HCT116 (cell line): ENCODE measurements around the gene TGFBR3. TPM values are rescaled to one million over a fixed set of nuclear protein-coding genes. Genes with fewer than 3 reads are reported as not detected.

Experiments used
- ATAC-seq: fragments of 200-7000 bp; cut with Tn5 transposase; 2 replicates; pipeline ENCODE4 v1.9.1; 2020; ENCODE audit warnings: mild to moderate bottlenecking, moderate library complexity
- BruUV-seq: library from RNA; stranded (reverse); fragments of 400-500 nt; replicated peaks from 2 replicates; lab custom pipeline; 2021; lab: Mats Ljungman, UMichigan
- CTCF ChIA-PET: fragments of 300-600 bp; sonication (Branson Sonifier 250); formaldehyde crosslinking; loops from one replicate; lab custom pipeline; 2021; ENCODE audit warnings: antibody characterized with exemption; lab: Charles Lee
- POLR2A ChIA-PET: fragments of 300-600, 350-600 bp; sonication (Branson Sonifier 250); formaldehyde crosslinking; loops from one replicate; lab custom pipeline; 2021; ENCODE audit warnings: antibody characterized with exemption; lab: Charles Lee
- RAD21 ChIA-PET, 2 experiments: fragments of 300-600 bp; sonication (Branson Sonifier 250); formaldehyde crosslinking; loops; one replicate each; lab custom pipeline; 2023; ENCODE audit warnings: low total read pairs in 2 of 2; ENCODE audit not compliant: uncharacterized antibody in 2 of 2, unreplicated experiment in 2 of 2, low non-redundant PET in 1 of 2; lab: Charles Lee
- DNase-seq: peaks from one replicate; pipeline ENCODE4 v3.0.0-alpha.2; 2010; ENCODE audit warnings: low read depth, low spot score
- H2AFZ ChIP-seq: fragments of 200-600 bp; shearing (Covaris generic), sonication (generic); 2 replicates; pipeline ENCODE4 v1.6.1; 2017; ENCODE audit warnings: low read depth, mixed run types, mixed read lengths, antibody characterized with exemption, low read length; ENCODE audit not compliant: poor library complexity, severe bottlenecking
- H3K27ac ChIP-seq: 2 replicates; pipeline ENCODE4 v1.5.1; 2012; ENCODE audit warnings: low read depth, low read length
- H3K27me3 ChIP-seq: fragments of 200-600 bp; sonication (generic); 2 replicates; pipeline ENCODE4 v1.6.1; 2016; ENCODE audit warnings: mixed run types, low read length, mixed read lengths; ENCODE audit not compliant: insufficient read depth
- H3K36me3 ChIP-seq, 2 experiments: fragments of 200-500 bp in 1 of 2; fragments of 200-600 bp in 1 of 2; sonication (Bioruptor generic) in 1 of 2; sonication (generic) in 1 of 2; 2 replicates each; pipeline versions ENCODE4 v1.5.1 to v1.6.1; 2014 to 2016; ENCODE audit warnings: low read length in 2 of 2, inconsistent platforms in 1 of 2, mixed read lengths in 1 of 2, mixed run types in 1 of 2; ENCODE audit not compliant: insufficient read depth in 2 of 2, control insufficient read depth in 1 of 2
- H3K4me1 ChIP-seq, 2 experiments: fragments of 200-600 bp in 1 of 2; sonication (generic) in 1 of 2; 2 replicates each; pipeline versions ENCODE4 v1.5.1 to v1.6.1; 2012 to 2017; ENCODE audit warnings: low read length in 2 of 2, inconsistent platforms in 1 of 2, mild to moderate bottlenecking in 1 of 2, mixed read lengths in 1 of 2, mixed run types in 1 of 2, moderate library complexity in 1 of 2; ENCODE audit not compliant: insufficient read depth in 2 of 2, control insufficient read depth in 1 of 2
- H3K4me2 ChIP-seq: fragments of 200-600 bp; sonication (generic); 2 replicates; pipeline ENCODE4 v1.6.1; 2017; ENCODE audit warnings: mixed run types, low read length, mixed read lengths
- H3K4me3 ChIP-seq, 2 experiments: fragments of 200-600 bp in 1 of 2; sonication (generic) in 1 of 2; replicated peaks in 1 of 2; 2 replicates each; pipeline ENCODE4 v1.5.1; 2011 to 2016; ENCODE audit warnings: low read length in 2 of 2, control low read depth in 1 of 2, low read depth in 1 of 2, mild to moderate bottlenecking in 1 of 2, mixed read lengths in 1 of 2, mixed run types in 1 of 2
- H3K79me2 ChIP-seq: fragments of 200-600 bp; sonication (generic); 2 replicates; pipeline ENCODE4 v1.6.1; 2017; ENCODE audit warnings: mild to moderate bottlenecking, mixed run types, low read length, moderate library complexity, mixed read lengths; ENCODE audit not compliant: insufficient read depth
- H3K9ac ChIP-seq: fragments of 200-600 bp; sonication (generic); 2 replicates; pipeline ENCODE4 v1.6.1; 2016; ENCODE audit warnings: low read length, mixed read lengths
- H3K9me2 ChIP-seq: fragments of 200-600 bp; sonication (generic), shearing (Covaris generic); 2 replicates; pipeline ENCODE4 v1.6.1; 2017; ENCODE audit warnings: mixed run types, mild to moderate bottlenecking, moderate library complexity; ENCODE audit not compliant: insufficient read depth
- H3K9me3 ChIP-seq, 2 experiments: fragments of 200-500 bp in 1 of 2; fragments of 200-600 bp in 1 of 2; sonication (Bioruptor generic) in 1 of 2; sonication (generic) in 1 of 2; 2 replicates each; pipeline ENCODE4 v1.6.1; 2014 to 2017; ENCODE audit warnings: low read length in 2 of 2, mixed read lengths in 2 of 2, inconsistent platforms in 1 of 2, low read depth in 1 of 2, mild to moderate bottlenecking in 1 of 2, mixed run types in 1 of 2, moderate library complexity in 1 of 2; ENCODE audit not compliant: control insufficient read depth in 1 of 2, insufficient read depth in 1 of 2
- H4K20me1 ChIP-seq: fragments of 200-600 bp; sonication (generic), shearing (Covaris generic); 2 replicates; pipeline ENCODE4 v1.6.1; 2017; ENCODE audit warnings: mixed run types, mild to moderate bottlenecking, moderate library complexity; ENCODE audit not compliant: insufficient read depth
- ATF3 ChIP-seq: IDR thresholded peaks from 2 replicates; pipeline ENCODE4 v1.6.1; 2012
- CBX3 ChIP-seq: IDR thresholded peaks from 2 replicates; pipeline ENCODE4 v1.6.1; 2012; ENCODE audit warnings: low read depth
- CTCF ChIP-seq, 3 experiments: fragments of 200-600 bp in 1 of 3; sonication (generic) in 1 of 3; IDR thresholded peaks in 2 of 3; conservative IDR thresholded peaks in 1 of 3; 2 replicates each; pipeline ENCODE4 v1.5.1; 2012 to 2017; ENCODE audit warnings: low read depth in 2 of 3, low read length in 2 of 3, antibody characterized with exemption in 1 of 3, borderline replicate concordance in 1 of 3, control low read depth in 1 of 3, mild to moderate bottlenecking in 1 of 3, mixed read lengths in 1 of 3, mixed run types in 1 of 3, moderate library complexity in 1 of 3; ENCODE audit not compliant: insufficient read depth in 1 of 3
- EGR1 ChIP-seq: IDR thresholded peaks from 2 replicates; pipeline ENCODE4 v1.6.1; 2012; ENCODE audit warnings: low read depth
- EZH2 ChIP-seq: fragments of 200-600 bp; sonication (generic); IDR thresholded peaks from 2 replicates; pipeline ENCODE4 v1.6.1; 2017; ENCODE audit warnings: antibody characterized with exemption, mixed run types
- EZH2phosphoT487 ChIP-seq: fragments of 200-600 bp; IDR thresholded peaks from 2 replicates; pipeline ENCODE4 v1.6.1; 2018; ENCODE audit warnings: antibody characterized with exemption, borderline replicate concordance
- FOSL1 ChIP-seq: IDR thresholded peaks from 2 replicates; pipeline ENCODE4 v1.6.1; 2012; ENCODE audit warnings: low read depth
- JUND ChIP-seq: IDR thresholded peaks from 2 replicates; pipeline ENCODE4 v1.6.1; 2012
- POLR2A ChIP-seq: IDR thresholded peaks from 2 replicates; pipeline ENCODE4 v1.7.0; 2011; ENCODE audit warnings: borderline replicate concordance; ENCODE audit not compliant: insufficient read depth, insufficient read length; ENCODE audit errors: extremely low read depth
- POLR2AphosphoS5 ChIP-seq: IDR thresholded peaks from 2 replicates; pipeline ENCODE4 v1.6.1; 2011; ENCODE audit warnings: mild to moderate bottlenecking, low read depth, low read length, moderate library complexity
- SIN3A ChIP-seq: IDR thresholded peaks from 2 replicates; pipeline ENCODE4 v1.6.1; 2012; ENCODE audit warnings: low read depth
- SP1 ChIP-seq: IDR thresholded peaks from 2 replicates; pipeline ENCODE4 v1.6.1; 2012; ENCODE audit warnings: low read depth
- SRF ChIP-seq: IDR thresholded peaks from 2 replicates; pipeline ENCODE4 v1.6.1; 2012; ENCODE audit warnings: low read depth
- TCF7L2 ChIP-seq: IDR thresholded peaks from 2 replicates; pipeline ENCODE4 v1.7.0; 2011; ENCODE audit warnings: borderline replicate concordance, inconsistent platforms; ENCODE audit not compliant: insufficient read depth, insufficient read length; ENCODE audit errors: extremely low read depth
- YY1 ChIP-seq: IDR thresholded peaks from 2 replicates; pipeline ENCODE4 v1.6.1; 2011; ENCODE audit warnings: low read length, low read depth, moderate library complexity, mild to moderate bottlenecking; ENCODE audit not compliant: insufficient replicate concordance; ENCODE audit errors: extremely low read depth
- ZBTB33 ChIP-seq: IDR thresholded peaks from 2 replicates; pipeline ENCODE4 v1.6.1; 2011; ENCODE audit warnings: mild to moderate bottlenecking, low read length, moderate library complexity; ENCODE audit not compliant: insufficient replicate concordance; ENCODE audit errors: extremely low read depth
- ZFX ChIP-seq: fragments of 450-650 bp; IDR thresholded peaks from 2 replicates; pipeline ENCODE4 v1.6.1; 2017
- ZNF274 ChIP-seq: fragments of 200-500 bp; sonication (Bioruptor generic); IDR thresholded peaks from 2 replicates; pipeline ENCODE4 v1.6.1; 2014; ENCODE audit warnings: mild to moderate bottlenecking, low read depth, low read length, inconsistent platforms
- intact Hi-C: fragments of 100-400 bp; cut with micrococcal nuclease; formaldehyde crosslinking; loops from 2 replicates; pipeline ENCODE4 v1.10.0; 2022
- total RNA-seq: library from RNA; stranded (reverse); gene quantifications from one replicate; pipeline ENCODE4 v1.2.1, GENCODE V29; 2021; ENCODE audit not compliant: unreplicated experiment
- TF ChIP-seq, protein P1 (sequence below): IDR thresholded peaks from 2 replicates; pipeline ENCODE4 v1.6.1; 2012; ENCODE audit warnings: low read depth
- TF ChIP-seq, protein P2 (sequence below): IDR thresholded peaks from 2 replicates; pipeline ENCODE4 v1.6.1; 2012

Gene TGFBR3
- total RNA-seq, 1 experiment from 2014 or later = 7.1 TPM

GRCh38 chr1:91778964-91779363 lies 107.0 kb downstream of the TGFBR3 start:
- no peaks in the 10 kb centered on the region for H3K4me1 ChIP-seq
- intact Hi-C loops = no loop called here
- H3K36me3 ChIP-seq = no peaks in the 10 kb centered on the region
- ChIA-PET RAD21 (no interaction called here), POLR2A (no interaction called here), CTCF (no interaction called here)
- H3K27ac ChIP-seq = no peak overlapping the region
- TF ChIP-seq ATF3 (no peak), YY1 (no peak), SP1 (no peak), SIN3A (no peak), FOSL1 (no peak), EZH2 (no peak), POLR2A (no peak), EZH2phosphoT487 (no peak), ZNF274 (no peak), EGR1 (no peak), ZFX (no peak), CTCF (IDR thresholded peaks at IDR 0.05 in 2 of 3, conservative IDR thresholded peaks at IDR 0.05 in 1 of 3; ENCODE audit: borderline replicate concordance in 1 of 3, insufficient read depth in 1 of 3, low read depth in 2 of 3, low read length in 2 of 3) (no peak), SRF (no peak), TCF7L2 (no peak), POLR2AphosphoS5 (no peak), JUND (no peak), CBX3 (no peak), ZBTB33 (no peak)
- TF ChIP-seq, protein P1, sequence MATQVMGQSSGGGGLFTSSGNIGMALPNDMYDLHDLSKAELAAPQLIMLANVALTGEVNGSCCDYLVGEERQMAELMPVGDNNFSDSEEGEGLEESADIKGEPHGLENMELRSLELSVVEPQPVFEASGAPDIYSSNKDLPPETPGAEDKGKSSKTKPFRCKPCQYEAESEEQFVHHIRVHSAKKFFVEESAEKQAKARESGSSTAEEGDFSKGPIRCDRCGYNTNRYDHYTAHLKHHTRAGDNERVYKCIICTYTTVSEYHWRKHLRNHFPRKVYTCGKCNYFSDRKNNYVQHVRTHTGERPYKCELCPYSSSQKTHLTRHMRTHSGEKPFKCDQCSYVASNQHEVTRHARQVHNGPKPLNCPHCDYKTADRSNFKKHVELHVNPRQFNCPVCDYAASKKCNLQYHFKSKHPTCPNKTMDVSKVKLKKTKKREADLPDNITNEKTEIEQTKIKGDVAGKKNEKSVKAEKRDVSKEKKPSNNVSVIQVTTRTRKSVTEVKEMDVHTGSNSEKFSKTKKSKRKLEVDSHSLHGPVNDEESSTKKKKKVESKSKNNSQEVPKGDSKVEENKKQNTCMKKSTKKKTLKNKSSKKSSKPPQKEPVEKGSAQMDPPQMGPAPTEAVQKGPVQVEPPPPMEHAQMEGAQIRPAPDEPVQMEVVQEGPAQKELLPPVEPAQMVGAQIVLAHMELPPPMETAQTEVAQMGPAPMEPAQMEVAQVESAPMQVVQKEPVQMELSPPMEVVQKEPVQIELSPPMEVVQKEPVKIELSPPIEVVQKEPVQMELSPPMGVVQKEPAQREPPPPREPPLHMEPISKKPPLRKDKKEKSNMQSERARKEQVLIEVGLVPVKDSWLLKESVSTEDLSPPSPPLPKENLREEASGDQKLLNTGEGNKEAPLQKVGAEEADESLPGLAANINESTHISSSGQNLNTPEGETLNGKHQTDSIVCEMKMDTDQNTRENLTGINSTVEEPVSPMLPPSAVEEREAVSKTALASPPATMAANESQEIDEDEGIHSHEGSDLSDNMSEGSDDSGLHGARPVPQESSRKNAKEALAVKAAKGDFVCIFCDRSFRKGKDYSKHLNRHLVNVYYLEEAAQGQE = no peak
- TF ChIP-seq, protein P2, sequence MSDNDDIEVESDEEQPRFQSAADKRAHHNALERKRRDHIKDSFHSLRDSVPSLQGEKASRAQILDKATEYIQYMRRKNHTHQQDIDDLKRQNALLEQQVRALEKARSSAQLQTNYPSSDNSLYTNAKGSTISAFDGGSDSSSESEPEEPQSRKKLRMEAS = no peak
- no peak overlapping the region for H3K9ac ChIP-seq
- ATAC-seq (no peak), DNase-seq (no peak)
- no peaks in the 10 kb centered on the region for H3K79me2 ChIP-seq
- no peaks in the 10 kb centered on the region for H3K9me3 ChIP-seq
- no peaks in the 10 kb centered on the region for H4K20me1 ChIP-seq
- H3K9me2 ChIP-seq = no peaks in the 10 kb centered on the region
- BruUV-seq = no TSS peak
- H3K27me3 ChIP-seq = no peaks in the 10 kb centered on the region
- H2AFZ ChIP-seq = no peak overlapping the region
- H3K4me2 ChIP-seq = no peak overlapping the region
- H3K4me3 ChIP-seq = no peak overlapping the region
